ENCODE measurements around the gene SERPINB1. TPM values are rescaled to one million over a fixed set of nuclear protein-coding genes. Genes with fewer than 3 reads are reported as not detected.

The SERPINB1 gene
- total and polyA plus RNA-seq, 9 of the 15 experiments (the other 6 are each of a cell fraction or from before 2014, with no cell fraction given) = 33.9 to 108 (median 63.8) TPM

DNA sequence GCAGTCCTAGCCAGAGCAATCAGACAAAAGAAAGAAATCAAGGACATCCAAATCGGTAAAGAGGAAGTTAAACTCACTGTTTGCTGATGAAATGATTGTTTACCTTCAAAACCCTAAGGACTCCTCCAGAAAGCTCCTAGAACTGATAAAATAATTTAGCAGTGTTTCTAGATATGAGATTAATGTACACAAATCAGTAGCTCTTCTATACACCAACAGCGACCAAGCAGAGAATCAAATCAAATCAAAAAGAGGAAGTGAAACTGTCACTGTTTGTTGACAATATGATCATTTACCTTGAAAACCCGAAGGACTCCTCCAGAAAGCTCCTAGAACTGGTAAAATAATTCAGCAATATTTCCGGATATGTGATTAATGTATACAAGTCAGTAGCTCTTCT lies 39.8 kb upstream of the SERPINB1 start (continued):
- TF ChIP-seq SMARCE1 (IDR thresholded peaks at IDR 0.05) = peak; percentile 54; the same call in 1 of the 2 replicates
- peak; percentile 41; the same call in 1 of the 2 replicates for TF ChIP-seq MTA1 (IDR thresholded peaks at IDR 0.05; ENCODE audit: borderline replicate concordance)
- TF ChIP-seq POLR3A (IDR thresholded peaks at IDR 0.05; ENCODE audit: borderline replicate concordance, extremely low read depth, insufficient read depth, insufficient read length) = no peak
- TF ChIP-seq TAF1 (IDR thresholded peaks at IDR 0.05; ENCODE audit: control insufficient read depth, extremely low read depth, insufficient read depth, low read length, severe bottlenecking) = no peak
- no peak for TF ChIP-seq BHLHE40 (IDR thresholded peaks at IDR 0.05; ENCODE audit: low read length)
- TF ChIP-seq RAD51 (IDR thresholded peaks at IDR 0.05; ENCODE audit: borderline replicate concordance, low read depth) = no peak
- no peak for TF ChIP-seq SNIP1 (IDR thresholded peaks at IDR 0.05; ENCODE audit: low read depth)
- TF ChIP-seq, protein P1, sequence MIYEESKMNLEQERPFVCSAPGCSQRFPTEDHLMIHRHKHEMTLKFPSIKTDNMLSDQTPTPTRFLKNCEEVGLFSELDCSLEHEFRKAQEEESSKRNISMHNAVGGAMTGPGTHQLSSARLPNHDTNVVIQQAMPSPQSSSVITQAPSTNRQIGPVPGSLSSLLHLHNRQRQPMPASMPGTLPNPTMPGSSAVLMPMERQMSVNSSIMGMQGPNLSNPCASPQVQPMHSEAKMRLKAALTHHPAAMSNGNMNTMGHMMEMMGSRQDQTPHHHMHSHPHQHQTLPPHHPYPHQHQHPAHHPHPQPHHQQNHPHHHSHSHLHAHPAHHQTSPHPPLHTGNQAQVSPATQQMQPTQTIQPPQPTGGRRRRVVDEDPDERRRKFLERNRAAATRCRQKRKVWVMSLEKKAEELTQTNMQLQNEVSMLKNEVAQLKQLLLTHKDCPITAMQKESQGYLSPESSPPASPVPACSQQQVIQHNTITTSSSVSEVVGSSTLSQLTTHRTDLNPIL (CRISPR knock-in tag; IDR thresholded peaks at IDR 0.05) = no peak
- no peak for TF ChIP-seq SP2 (IDR thresholded peaks at IDR 0.05; ENCODE audit: extremely low read depth, low read depth, low read length, poor library complexity, severe bottlenecking)
- TF ChIP-seq HDAC2 (IDR thresholded peaks at IDR 0.05) = peak; percentile 79; the same call in 1 of the 2 replicates
- no peak for TF ChIP-seq HEY1 (CRISPR knock-in tag; IDR thresholded peaks at IDR 0.05; ENCODE audit: borderline replicate concordance)
- no peak for TF ChIP-seq ZEB2 (IDR thresholded peaks at IDR 0.05)
- TF ChIP-seq, protein P2, sequence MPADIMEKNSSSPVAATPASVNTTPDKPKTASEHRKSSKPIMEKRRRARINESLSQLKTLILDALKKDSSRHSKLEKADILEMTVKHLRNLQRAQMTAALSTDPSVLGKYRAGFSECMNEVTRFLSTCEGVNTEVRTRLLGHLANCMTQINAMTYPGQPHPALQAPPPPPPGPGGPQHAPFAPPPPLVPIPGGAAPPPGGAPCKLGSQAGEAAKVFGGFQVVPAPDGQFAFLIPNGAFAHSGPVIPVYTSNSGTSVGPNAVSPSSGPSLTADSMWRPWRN (IDR thresholded peaks at IDR 0.05; ENCODE audit: low read depth) = peak; percentile 68
- TF ChIP-seq ZNF830 (CRISPR knock-in tag; IDR thresholded peaks at IDR 0.05) = no peak
- peak in 1 of 2 experiments; percentile 71; a peak in 1 of 4 replicates for TF ChIP-seq HDAC1 (IDR thresholded peaks at IDR 0.05)
- TF ChIP-seq, protein P3, sequence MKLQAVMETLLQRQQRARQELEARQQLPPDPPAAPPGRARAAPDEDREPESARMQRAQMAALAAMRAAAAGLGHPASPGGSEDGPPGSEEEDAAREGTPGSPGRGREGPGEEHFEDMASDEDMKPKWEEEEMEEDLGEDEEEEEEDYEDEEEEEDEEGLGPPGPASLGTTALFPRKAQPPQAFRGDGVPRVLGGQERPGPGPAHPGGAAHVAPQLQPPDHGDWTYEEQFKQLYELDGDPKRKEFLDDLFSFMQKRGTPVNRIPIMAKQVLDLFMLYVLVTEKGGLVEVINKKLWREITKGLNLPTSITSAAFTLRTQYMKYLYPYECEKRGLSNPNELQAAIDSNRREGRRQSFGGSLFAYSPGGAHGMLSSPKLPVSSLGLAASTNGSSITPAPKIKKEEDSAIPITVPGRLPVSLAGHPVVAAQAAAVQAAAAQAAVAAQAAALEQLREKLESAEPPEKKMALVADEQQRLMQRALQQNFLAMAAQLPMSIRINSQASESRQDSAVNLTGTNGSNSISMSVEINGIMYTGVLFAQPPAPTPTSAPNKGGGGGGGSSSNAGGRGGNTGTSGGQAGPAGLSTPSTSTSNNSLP (IDR thresholded peaks at IDR 0.05; ENCODE audit: borderline replicate concordance, low read depth, low read length) = no peak
- peak; percentile 84 for TF ChIP-seq KDM1A (IDR thresholded peaks at IDR 0.05)
- no peak for TF ChIP-seq NCOR1 (IDR thresholded peaks at IDR 0.05)
- no peak for TF ChIP-seq FUS (optimal IDR thresholded peaks at IDR 0.05; ENCODE audit: low read depth, low read length)
- TF ChIP-seq MEIS2 (IDR thresholded peaks at IDR 0.05; ENCODE audit: partially characterized antibody) = peak; percentile 17
- TF ChIP-seq CREBBP (IDR thresholded peaks at IDR 0.05; ENCODE audit: low read depth, low read length) = no peak
- TF ChIP-seq, protein P4, sequence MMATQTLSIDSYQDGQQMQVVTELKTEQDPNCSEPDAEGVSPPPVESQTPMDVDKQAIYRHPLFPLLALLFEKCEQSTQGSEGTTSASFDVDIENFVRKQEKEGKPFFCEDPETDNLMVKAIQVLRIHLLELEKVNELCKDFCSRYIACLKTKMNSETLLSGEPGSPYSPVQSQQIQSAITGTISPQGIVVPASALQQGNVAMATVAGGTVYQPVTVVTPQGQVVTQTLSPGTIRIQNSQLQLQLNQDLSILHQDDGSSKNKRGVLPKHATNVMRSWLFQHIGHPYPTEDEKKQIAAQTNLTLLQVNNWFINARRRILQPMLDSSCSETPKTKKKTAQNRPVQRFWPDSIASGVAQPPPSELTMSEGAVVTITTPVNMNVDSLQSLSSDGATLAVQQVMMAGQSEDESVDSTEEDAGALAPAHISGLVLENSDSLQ (IDR thresholded peaks at IDR 0.05) = 0 out of 2 replicates have a peak, but pooled peaks have one; percentile 12
- peak; percentile 30; the same call in 1 of the 2 replicates for TF ChIP-seq ELF2 (CRISPR knock-in tag; IDR thresholded peaks at IDR 0.05)
- TF ChIP-seq RBBP5 (IDR thresholded peaks at IDR 0.05; ENCODE audit: borderline replicate concordance, insufficient read depth, low read length, poor library complexity, severe bottlenecking) = no peak
- no peak for TF ChIP-seq EZH2 (IDR thresholded peaks at IDR 0.05; ENCODE audit: borderline replicate concordance, low read depth, low read length)
- no peak for TF ChIP-seq EP400 (IDR thresholded peaks at IDR 0.05)
- TF ChIP-seq RCOR1 (IDR thresholded peaks at IDR 0.05; ENCODE audit: borderline replicate concordance in 1 of 2, low read depth in 2 of 2, low read length in 2 of 2) = peak in 1 of 2 experiments; percentile 87; a peak in 2 of 4 replicates
